Glomerular endothelial cell (primary cell): ENCODE results near the gene C2orf15. TPM values are rescaled to one million over a fixed set of nuclear protein-coding genes. Genes with fewer than 3 reads are reported as not detected.
"Not testable (repeated sequence)": the region's sequence is repeated elsewhere in the genome, so short reads cannot be mapped to it uniquely, and the experiment has no call there.

Experiments used
- DNase-seq: peaks from one replicate; pipeline ENCODE4 v3.0.0-alpha.2; 2011; ENCODE audit warnings: low read depth, low spot score; ENCODE audit errors: extremely low read depth
- total RNA-seq: library from RNA; depleted of rRNA; stranded (reverse); fragments of >200 nt; gene quantifications from 2 replicates; pipeline ENCODE4 v1.2.3, GENCODE V29; 2015

Gene C2orf15
- total RNA-seq, 1 donor from 2014 or later = 0.41 TPM

DNA sequence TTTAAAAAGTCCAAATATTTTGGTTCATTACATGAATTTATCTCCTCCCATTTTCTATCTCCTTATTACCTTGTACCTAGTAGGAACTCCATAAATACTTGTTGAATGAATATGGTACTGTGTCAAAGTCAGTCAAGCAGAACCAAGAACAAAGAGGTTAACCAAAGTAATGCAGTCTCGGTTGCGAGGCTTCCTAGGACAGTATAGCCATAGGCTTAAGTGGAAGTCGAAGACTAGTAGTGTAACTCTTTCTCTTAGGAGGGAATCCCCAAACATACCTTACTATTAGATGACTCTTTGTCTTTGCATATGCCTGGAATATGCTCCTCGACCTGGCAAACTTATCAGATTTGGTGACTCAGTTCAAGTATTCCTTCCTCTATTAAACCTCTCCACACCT is 18.1 kb downstream of the C2orf15 start:
- DNase-seq = no peak

DNA sequence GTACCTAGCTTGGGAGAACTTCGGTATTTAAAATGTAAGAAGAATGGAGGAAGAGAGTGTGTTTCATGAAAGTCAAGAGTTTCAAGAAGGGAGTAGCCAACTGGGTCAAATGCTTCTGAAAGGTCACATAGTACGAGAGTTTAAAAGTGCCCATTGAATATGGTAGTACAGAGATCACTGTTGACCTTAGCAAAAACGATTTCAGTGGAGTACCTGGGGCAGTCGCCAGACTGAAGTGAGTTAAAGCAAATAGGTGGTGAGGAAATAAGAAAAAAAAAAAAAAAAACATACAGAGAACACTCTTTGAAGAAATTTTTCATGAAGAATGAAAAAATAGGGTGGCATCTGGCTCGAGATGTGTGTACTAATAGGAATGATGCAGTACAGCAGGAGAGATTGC is 24.7 kb downstream of the C2orf15 start:
- DNase-seq = no peak

GRCh38 chr2:99169534-99169933 is 28.0 kb downstream of the C2orf15 start:
- DNase-seq = no peak

DNA sequence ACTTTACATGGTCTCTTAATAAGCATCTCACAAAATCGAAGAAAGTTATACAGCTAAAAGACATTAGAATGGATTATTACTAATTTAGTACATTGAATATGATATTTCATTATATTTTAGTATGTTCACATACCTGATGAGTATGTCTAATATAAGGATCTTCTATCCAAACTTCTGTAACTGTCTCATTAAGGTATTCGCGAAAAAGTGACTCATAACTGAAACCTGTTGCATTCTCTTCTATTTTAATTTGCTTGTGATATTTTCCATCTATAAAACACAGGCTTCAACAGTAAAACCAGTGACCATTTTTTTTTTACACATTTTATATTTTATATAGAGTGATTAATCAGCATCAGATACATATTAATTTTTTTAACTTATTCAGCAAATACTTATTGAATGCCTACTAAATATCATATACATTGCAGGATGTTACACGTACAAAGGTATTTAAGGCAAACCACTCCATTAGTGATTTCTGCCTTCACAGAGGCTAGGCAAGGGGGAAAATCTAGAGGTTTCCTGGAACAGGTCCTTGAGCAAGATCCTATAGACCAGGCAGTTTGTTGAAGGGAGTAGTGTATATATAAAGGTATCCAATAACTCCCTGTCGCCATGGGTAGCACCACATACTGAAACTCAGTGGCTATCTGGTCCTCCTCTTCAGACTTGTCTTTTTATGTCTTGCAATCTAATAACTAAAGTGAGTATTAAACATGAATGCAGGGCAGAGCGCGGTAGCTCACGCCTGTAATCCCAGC is 30.1 kb downstream of the C2orf15 start:
- no peak for DNase-seq

GRCh38 chr2:99180755-99181623 is 39.5 kb downstream of the C2orf15 start, which contains the start of the genes MITD1 and MRPL30:
MITD1 (minus strand) TSS chr2:99181058; CDS start chr2:99180981, 77 bp downstream.
MRPL30 (plus strand) TSS chr2:99181184; CDS start chr2:99186204, 5,020 bp downstream.
- DNase-seq = peak; percentile 93

GRCh38 chr2:99181624-99182000 is 40.1 kb downstream of the C2orf15 start:
- DNase-seq = no peak

GRCh38 chr2:99183025-99183424 is 41.5 kb downstream of the C2orf15 start:
- DNase-seq = no peak

GRCh38 chr2:99184811-99185210 is 43.3 kb downstream of the C2orf15 start:
- DNase-seq = no peak

GRCh38 chr2:99187011-99187410 is 45.5 kb downstream of the C2orf15 start:
- DNase-seq = no peak

DNA sequence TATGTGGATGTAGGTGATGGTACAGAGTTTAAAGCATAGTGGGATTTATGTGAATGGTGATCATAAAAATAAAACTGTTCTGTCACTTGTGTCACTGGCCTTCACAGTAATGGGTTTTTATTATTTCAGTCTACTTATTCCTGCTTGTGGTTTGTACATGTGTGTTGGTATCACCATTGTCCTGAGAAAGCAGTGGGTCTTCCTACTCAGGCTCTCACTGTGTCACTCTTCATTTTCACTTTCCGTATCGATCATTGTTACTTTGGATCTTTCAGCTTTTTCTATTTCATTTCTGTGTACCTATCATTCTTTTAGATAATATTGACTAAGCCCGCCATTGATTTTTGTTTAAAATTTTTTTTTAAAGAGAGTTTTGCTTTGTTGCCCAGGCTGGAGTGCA is 46.9 kb downstream of the C2orf15 start:
- no peak for DNase-seq

GRCh38 chr2:99190548-99190947 is 49.0 kb downstream of the C2orf15 start:
- DNase-seq = no peak

DNA sequence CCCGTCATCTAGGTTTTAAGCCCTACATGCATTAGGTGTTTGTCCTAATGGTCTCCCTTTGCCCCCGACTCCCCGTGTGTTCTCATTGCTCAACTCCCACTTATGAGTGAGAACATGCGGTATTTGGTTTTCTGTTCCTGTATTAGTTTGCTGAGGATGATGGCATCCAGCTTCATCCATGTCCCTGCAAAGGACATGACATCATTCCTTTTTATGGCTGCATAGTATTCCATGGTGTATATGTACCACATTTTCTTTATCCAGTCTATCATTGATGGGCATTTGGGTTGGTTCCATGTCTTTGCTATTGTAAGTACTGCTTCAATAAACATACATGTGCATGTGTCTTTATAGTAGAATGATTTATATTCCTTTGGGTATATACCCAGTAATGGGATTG is 50.9 kb downstream of the C2orf15 start:
- DNase-seq = not testable (repeated sequence)

DNA sequence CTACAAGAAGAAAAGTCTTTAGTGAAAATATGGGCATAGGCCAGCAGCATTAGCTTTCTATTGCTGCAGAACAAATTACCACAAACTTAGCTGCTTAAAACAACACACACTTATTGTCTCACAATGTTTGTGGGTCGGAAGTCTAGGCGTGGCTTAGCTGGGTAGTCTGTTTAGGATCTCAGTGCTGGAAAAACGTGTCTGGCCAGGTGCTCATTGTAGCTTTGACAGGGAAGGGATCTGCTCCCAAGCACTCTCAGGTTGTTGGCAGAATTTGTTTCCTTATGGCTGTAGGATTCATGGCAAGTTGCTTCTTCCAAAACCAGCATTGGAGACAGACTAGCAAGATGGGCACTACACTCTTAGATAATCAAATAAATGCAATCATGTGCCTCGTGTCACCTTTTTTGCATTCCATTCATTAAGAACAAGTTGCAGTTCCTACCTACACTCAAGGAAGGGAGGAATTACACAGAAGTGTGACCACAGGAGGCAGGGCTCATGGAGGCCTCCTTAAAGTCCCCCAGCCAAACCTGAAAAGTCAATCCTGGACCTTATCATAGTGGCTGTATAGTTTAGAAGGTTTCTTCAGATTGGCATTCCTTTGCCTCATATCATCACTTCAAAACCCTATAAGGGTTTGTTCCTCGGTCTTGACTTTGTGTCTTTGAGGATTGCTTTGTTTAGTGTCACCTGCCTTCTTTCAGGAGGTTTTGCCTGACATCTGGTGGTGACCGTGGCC is 56.8 kb downstream of the C2orf15 start:
- no peak for DNase-seq

GRCh38 chr2:99200076-99200800 is 58.7 kb downstream of the C2orf15 start:
- no peak for DNase-seq

Other genes with a start within 250 kb of the C2orf15 start
- 10.7 and 13.3 TPM in 2 replicates for gene CRACDL, start 205.5 kb upstream of the C2orf15 start, total RNA-seq
- 5.5 TPM in 2 replicates for gene TSGA10, start 13.2 kb downstream of the C2orf15 start, total RNA-seq
- 2.8 and 7.6 TPM in 2 replicates for gene LIPT1, start 13.3 kb downstream of the C2orf15 start, total RNA-seq
- 44.5 and 49.0 TPM in 2 replicates for gene MITD1, start 39.4 kb downstream of the C2orf15 start, total RNA-seq
- 37.2 and 39.7 TPM in 2 replicates for gene MRPL30, start 39.5 kb downstream of the C2orf15 start, total RNA-seq
- not detected in 2 replicates for gene LYG2, start 114.0 kb downstream of the C2orf15 start, total RNA-seq
- gene LYG1, start 159.5 kb downstream of the C2orf15 start, total RNA-seq = 1.2 TPM in 1 of 2 replicates, not detected in the other
- 75.1 and 100 TPM in 2 replicates for gene TXNDC9, start 194.6 kb downstream of the C2orf15 start, total RNA-seq
- 36.7 and 42.5 TPM in 2 replicates for gene EIF5B, start 195.7 kb downstream of the C2orf15 start, total RNA-seq